ENCODE results near the gene ZC3HAV1L.

The ZC3HAV1L gene

GRCh38 chr7:139061416-139061815 is 25.6 kb upstream of the ZC3HAV1L start:
- ATAC-seq = no peak
- TF ChIP-seq ZNF70 (CRISPR knock-in tag; IDR thresholded peaks at IDR 0.05) (no peak), ZFP30 (CRISPR knock-in tag; IDR thresholded peaks at IDR 0.05) (no peak), CREB5 (CRISPR knock-in tag; IDR thresholded peaks at IDR 0.05; ENCODE audit: low read depth) (no peak), PPARA (CRISPR knock-in tag; IDR thresholded peaks at IDR 0.05; ENCODE audit: borderline replicate concordance) (no peak), ARNTL (CRISPR knock-in tag; IDR thresholded peaks at IDR 0.05; ENCODE audit: borderline replicate concordance, low read depth) (no peak), ZNF8 (CRISPR knock-in tag; IDR thresholded peaks at IDR 0.05) (no peak), ZFP3 (CRISPR knock-in tag; IDR thresholded peaks at IDR 0.05) (no peak)

- ATAC-seq = no peak
- TF ChIP-seq TCF4 (CRISPR knock-in tag; IDR thresholded peaks at IDR 0.05; ENCODE audit: borderline replicate concordance) = no peak
- TF ChIP-seq TOX (CRISPR knock-in tag; IDR thresholded peaks at IDR 0.05; ENCODE audit: borderline replicate concordance) = no peak
- TF ChIP-seq CSDC2 (CRISPR knock-in tag; IDR thresholded peaks at IDR 0.05) = no peak
- no peak for TF ChIP-seq ZNF8 (CRISPR knock-in tag; IDR thresholded peaks at IDR 0.05)
- TF ChIP-seq ISL1 (CRISPR knock-in tag; IDR thresholded peaks at IDR 0.05) = no peak
- TF ChIP-seq CSRNP3 (CRISPR knock-in tag; IDR thresholded peaks at IDR 0.05) = no peak
- no peak for TF ChIP-seq CREB5 (CRISPR knock-in tag; IDR thresholded peaks at IDR 0.05; ENCODE audit: low read depth)
- no peak for TF ChIP-seq POU6F1 (CRISPR knock-in tag; IDR thresholded peaks at IDR 0.05; ENCODE audit: borderline replicate concordance, low read depth)
- no peak for TF ChIP-seq GLIS3 (CRISPR knock-in tag; IDR thresholded peaks at IDR 0.05)
- TF ChIP-seq ARNTL (CRISPR knock-in tag; IDR thresholded peaks at IDR 0.05; ENCODE audit: borderline replicate concordance, low read depth) = no peak
- TF ChIP-seq ZC3H10 (CRISPR knock-in tag; IDR thresholded peaks at IDR 0.05) = no peak
Observed at GRCh38 chr7:139060695-139061237, 24.9 kb upstream of the ZC3HAV1L start.

- TF ChIP-seq ZFP30 (CRISPR knock-in tag; IDR thresholded peaks at IDR 0.05) (no peak), ZC3H10 (CRISPR knock-in tag; IDR thresholded peaks at IDR 0.05) (no peak), CSDC2 (CRISPR knock-in tag; IDR thresholded peaks at IDR 0.05) (no peak), ISL1 (CRISPR knock-in tag; IDR thresholded peaks at IDR 0.05) (no peak), PATZ1 (CRISPR knock-in tag; IDR thresholded peaks at IDR 0.05; ENCODE audit: borderline replicate concordance) (no peak), BACH2 (CRISPR knock-in tag; IDR thresholded peaks at IDR 0.05; ENCODE audit: borderline replicate concordance) (no peak), OSR1 (CRISPR knock-in tag; IDR thresholded peaks at IDR 0.05) (no peak), POU6F1 (CRISPR knock-in tag; IDR thresholded peaks at IDR 0.05; ENCODE audit: borderline replicate concordance, low read depth) (no peak), TOX (CRISPR knock-in tag; IDR thresholded peaks at IDR 0.05; ENCODE audit: borderline replicate concordance) (no peak), ZNF8 (CRISPR knock-in tag; IDR thresholded peaks at IDR 0.05) (no peak), PPARA (CRISPR knock-in tag; IDR thresholded peaks at IDR 0.05; ENCODE audit: borderline replicate concordance) (no peak), CSRNP3 (CRISPR knock-in tag; IDR thresholded peaks at IDR 0.05) (no peak)
Observed at GRCh38 chr7:139059905-139060304, 24.1 kb upstream of the ZC3HAV1L start.

More at GRCh38 chr7:139059905-139060304, 24.1 kb upstream of the ZC3HAV1L start:
- no peak for ATAC-seq
